Tibial nerve (tissue), 4 donors: Measurements from ENCODE around the gene GNAQ. TPM values are rescaled to one million over a fixed set of nuclear protein-coding genes. Genes with fewer than 3 reads are reported as not detected.

Experiments used
- DNase-seq, 2 donors: peaks; one replicate each; pipeline ENCODE4 v3.0.0-alpha.2; 2019; ENCODE audit warnings: low spot score in 2 of 2
- H3K27ac ChIP-seq, 4 donors: fragments of 200-600 bp; sonication (generic) in 3 of 4; one replicate each; pipeline ENCODE4 v1.5.1; 2017 to 2019; ENCODE audit warnings: mild to moderate bottlenecking in 1 of 4
- H3K27me3 ChIP-seq, 2 donors: fragments of 200-600 bp; sonication (generic) in 1 of 2; one replicate each; pipeline versions ENCODE4 v1.5.1 to v1.6.0; 2017 to 2019
- H3K36me3 ChIP-seq, 3 donors: fragments of 200-600 bp; sonication (generic); one replicate each; pipeline ENCODE4 v1.5.1; 2018 to 2019
- H3K4me1 ChIP-seq, 4 donors: fragments of 200-600 bp; sonication (generic) in 3 of 4; one replicate each; pipeline ENCODE4 v1.5.1; 2017 to 2019
- H3K4me3 ChIP-seq, 4 donors: fragments of 200-600 bp; sonication (generic) in 3 of 4; one replicate each; pipeline ENCODE4 v1.5.1; 2017 to 2019; ENCODE audit warnings: mild to moderate bottlenecking in 1 of 4, moderate library complexity in 1 of 4
- H3K9me3 ChIP-seq, 4 donors: fragments of 200-600 bp; sonication (generic) in 3 of 4; one replicate each; pipeline ENCODE4 v1.5.1; 2017 to 2019
- CTCF ChIP-seq, 5 experiments: fragments of 200-600 bp in 3 of 5; fragments of 450-650 bp in 2 of 5; sonication (generic) in 3 of 5; IDR thresholded peaks; one replicate each; pipeline ENCODE4 v1.5.1; 2016 to 2019; ENCODE audit warnings: antibody characterized with exemption in 5 of 5, mild to moderate bottlenecking in 3 of 5, moderate library complexity in 2 of 5
- EP300 ChIP-seq, 2 donors: sonication (generic); formaldehyde crosslinking; IDR thresholded peaks; one replicate each; pipeline ENCODE4 v1.6.1; 2017; ENCODE audit warnings: antibody characterized with exemption in 2 of 2, mild to moderate bottlenecking in 1 of 2
- POLR2A ChIP-seq, 2 donors: fragments of 450-650 bp; IDR thresholded peaks; one replicate each; pipeline ENCODE4 v1.6.1; 2017; ENCODE audit warnings: antibody characterized with exemption in 2 of 2, mild to moderate bottlenecking in 2 of 2, moderate library complexity in 2 of 2
- WGBS, 2 donors: methylation state at CpG; one replicate each; pipeline ENCODE4 v1.1.5; 2018; 5-methylcytosine and 5-hydroxymethylcytosine counted together
- total RNA-seq, 4 donors: library from RNA; depleted of rRNA; stranded (reverse); fragments of >200 nt; gene quantifications; one replicate each; pipeline ENCODE4 v1.1.0, GENCODE V29; 2016

GNAQ gene
- total RNA-seq, 4 donors from 2014 or later = 38.7 to 50.3 (median 41.6) TPM

GRCh38 chr9:78047106-78047505 lies 15.5 kb upstream of the GNAQ start:
- Histone ChIP-seq H3K27ac (no peak overlapping the region), H3K9me3 (no peaks in the 10 kb centered on the region), H3K36me3 (no peaks in the 10 kb centered on the region), H3K4me3 (no peak overlapping the region), H3K4me1 (no peaks in the 10 kb centered on the region), H3K27me3 (no peaks in the 10 kb centered on the region)
- DNase-seq = no peak
- WGBS, 2 donors = 94% methylated on average over 4 of the region's 4 CpGs
- no peak for TF ChIP-seq POLR2A (IDR thresholded peaks at IDR 0.05)
- no peak for TF ChIP-seq CTCF (IDR thresholded peaks at IDR 0.05)
- TF ChIP-seq EP300 (IDR thresholded peaks at IDR 0.05) = no peak

DNA sequence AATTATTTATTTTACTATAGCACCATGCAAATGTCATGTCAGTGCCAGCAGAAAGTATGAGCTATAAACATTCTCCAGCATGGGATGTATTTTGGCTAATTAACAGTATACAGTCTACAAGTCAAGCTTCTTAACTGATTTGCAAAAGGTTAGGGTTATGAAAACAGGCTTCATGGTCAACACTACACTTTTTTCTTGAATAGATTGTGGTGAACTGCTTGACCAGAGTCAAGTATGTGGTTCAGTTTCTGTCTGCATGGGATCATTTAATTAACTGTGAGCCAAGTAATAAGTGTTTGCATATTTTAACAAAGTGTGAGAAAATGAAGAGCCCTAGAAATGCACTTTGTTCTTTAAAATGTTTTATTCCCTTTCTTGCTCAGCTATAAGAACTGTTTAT lies 14.5 kb upstream of the GNAQ start:
- H3K4me3 ChIP-seq = no peak overlapping the region

DNA sequence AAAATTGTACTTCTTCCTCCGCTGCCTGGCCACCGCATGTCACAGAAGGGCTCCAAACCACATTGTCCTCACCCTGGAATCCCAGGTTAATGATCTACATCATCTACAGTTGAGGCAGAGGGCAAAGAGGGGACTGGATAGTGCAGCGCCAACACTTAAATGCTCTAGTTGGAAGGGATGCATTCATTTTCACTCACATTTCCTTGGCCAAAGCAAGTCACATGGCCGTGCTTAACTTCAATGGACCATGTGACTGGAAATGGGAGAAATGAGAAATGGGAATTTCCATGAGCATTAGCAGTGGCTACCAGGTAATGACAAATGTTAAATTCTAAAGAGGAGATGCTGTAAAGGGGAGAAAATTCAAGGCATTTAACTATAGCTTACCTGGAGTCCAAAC lies 13.3 kb upstream of the GNAQ start:
- 50 to 60% methylated on average over 4 of the region's 4 CpGs for WGBS, 2 donors
- no peaks in the 10 kb centered on the region for H3K9me3 ChIP-seq
- no peaks in the 10 kb centered on the region for H3K27me3 ChIP-seq
- TF ChIP-seq POLR2A (IDR thresholded peaks at IDR 0.05) = no peak
- no peak for TF ChIP-seq CTCF (IDR thresholded peaks at IDR 0.05)
- TF ChIP-seq EP300 (IDR thresholded peaks at IDR 0.05) = no peak
- H3K4me3 ChIP-seq = no peak overlapping the region
- DNase-seq = no peak
- H3K27ac ChIP-seq = no peak overlapping the region
- no peaks in the 10 kb centered on the region for H3K36me3 ChIP-seq
- no peaks in the 10 kb centered on the region for H3K4me1 ChIP-seq

More for the DNA sequence above, 14.5 kb upstream of the GNAQ start:
- Histone ChIP-seq H3K27ac (no peak overlapping the region), H3K9me3 (no peaks in the 10 kb centered on the region), H3K36me3 (no peaks in the 10 kb centered on the region), H3K4me1 (no peaks in the 10 kb centered on the region), H3K27me3 (no peaks in the 10 kb centered on the region)
- no peak for DNase-seq
- no peak for TF ChIP-seq EP300 (IDR thresholded peaks at IDR 0.05)
- no peak for TF ChIP-seq CTCF (IDR thresholded peaks at IDR 0.05)
- TF ChIP-seq POLR2A (IDR thresholded peaks at IDR 0.05) = no peak

- 78 to 86% methylated on average over 4 of the region's 4 CpGs for WGBS, 2 donors
- no peaks in the 10 kb centered on the region for H3K36me3 ChIP-seq
- no peaks in the 10 kb centered on the region for H3K9me3 ChIP-seq
- no peak for DNase-seq
- H3K27me3 ChIP-seq = no peaks in the 10 kb centered on the region
- no peaks in the 10 kb centered on the region for H3K4me1 ChIP-seq
- no peak overlapping the region for H3K27ac ChIP-seq
- H3K4me3 ChIP-seq = no peak overlapping the region
- TF ChIP-seq CTCF (IDR thresholded peaks at IDR 0.05) (no peak), EP300 (IDR thresholded peaks at IDR 0.05) (no peak), POLR2A (IDR thresholded peaks at IDR 0.05) (no peak)
Observed at GRCh38 chr9:78044189-78044588, 12.6 kb upstream of the GNAQ start.

GRCh38 chr9:78041971-78042370 lies 10.4 kb upstream of the GNAQ start:
- no peak overlapping the region for H3K4me3 ChIP-seq
- no peaks in the 10 kb centered on the region for H3K27me3 ChIP-seq
- DNase-seq = no peak
- H3K36me3 ChIP-seq = no peaks in the 10 kb centered on the region
- no peak for TF ChIP-seq CTCF (IDR thresholded peaks at IDR 0.05)
- TF ChIP-seq POLR2A (IDR thresholded peaks at IDR 0.05) = no peak
- no peak for TF ChIP-seq EP300 (IDR thresholded peaks at IDR 0.05)
- H3K4me1 ChIP-seq = no peaks in the 10 kb centered on the region
- H3K9me3 ChIP-seq = no peaks in the 10 kb centered on the region
- no peak overlapping the region for H3K27ac ChIP-seq
- WGBS, 2 donors = 88 to 94% methylated on average over 2 of the region's 2 CpGs
